Loucy (cell line): Measurements from ENCODE around the gene MIA2.

ENCODE experiments used
- CTCF ChIP-seq: fragments of 200-600 bp; sonication (generic); conservative IDR thresholded peaks from 2 replicates; pipeline ENCODE4 v1.5.1; 2014; ENCODE audit warnings: mild to moderate bottlenecking, antibody characterized with exemption, low read length
- EZH2phosphoT487 ChIP-seq: fragments of 200-600 bp; IDR thresholded peaks from 2 replicates; pipeline ENCODE4 v1.6.1; 2018; ENCODE audit warnings: antibody characterized with exemption, mild to moderate bottlenecking, moderate library complexity, borderline replicate concordance

DNA sequence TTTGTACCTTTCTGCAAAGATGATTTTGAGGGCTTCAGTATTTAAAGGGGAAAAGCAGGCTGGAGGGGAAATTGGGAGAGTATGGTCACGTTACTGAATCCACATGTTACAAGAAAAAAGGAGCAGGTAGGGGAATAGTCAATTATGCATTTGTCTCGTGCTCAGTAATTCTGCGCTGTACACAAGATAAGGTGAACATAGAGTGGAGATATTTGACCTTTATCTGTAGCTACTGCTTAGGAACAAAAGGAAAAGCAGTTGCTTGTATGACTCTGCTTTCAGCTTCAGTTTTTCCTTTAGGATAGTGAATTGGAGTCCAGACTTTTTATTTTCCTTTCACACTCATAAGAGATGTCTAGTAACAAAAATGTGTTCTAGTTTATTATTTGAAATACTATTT, 148.7 kb downstream of the MIA2 start:
- TF ChIP-seq EZH2phosphoT487 (no peak), CTCF (no peak)
